ENCODE results near the gene VDAC2.

DNA sequence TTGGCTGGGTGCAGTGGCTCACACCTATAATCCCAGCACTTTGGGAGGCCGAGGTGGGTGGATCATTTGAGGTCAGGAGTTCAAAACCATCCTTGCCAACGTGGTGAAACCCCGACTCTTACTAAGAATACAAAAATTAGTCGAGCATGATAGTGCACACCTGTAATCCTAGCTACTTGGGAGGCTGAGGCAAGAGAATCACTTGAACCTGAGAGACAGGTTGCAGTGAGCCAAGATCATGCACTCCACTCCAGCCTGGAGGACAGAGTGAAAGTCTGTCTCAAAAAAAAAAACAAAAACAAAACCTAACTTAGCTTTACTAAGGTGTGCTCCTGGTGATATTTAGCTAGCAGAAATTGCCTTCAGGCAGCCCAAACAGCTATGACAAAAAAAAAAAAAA lies 24.3 kb upstream of the VDAC2 start:
- TF ChIP-seq POLR2A (IDR thresholded peaks at IDR 0.05; ENCODE audit: low read depth, low read length), result no peak
- TF ChIP-seq TAF1 (IDR thresholded peaks at IDR 0.05; ENCODE audit: borderline replicate concordance, low read depth, low read length), result no peak

All from GM12892 (cell line).